Activated CD8-positive, alpha-beta memory T cell treated with anti-CD3 and anti-CD28 coated beads, Interleukin-2, amount 50 U/mL, for 24 hours (primary cell): Measurements from ENCODE around the gene BORCS5.

Experiments
- DNase-seq: peaks from one replicate; pipeline ENCODE4 v3.0.0-alpha.2; 2020; ENCODE audit errors: extremely low read depth

BORCS5 gene

DNA sequence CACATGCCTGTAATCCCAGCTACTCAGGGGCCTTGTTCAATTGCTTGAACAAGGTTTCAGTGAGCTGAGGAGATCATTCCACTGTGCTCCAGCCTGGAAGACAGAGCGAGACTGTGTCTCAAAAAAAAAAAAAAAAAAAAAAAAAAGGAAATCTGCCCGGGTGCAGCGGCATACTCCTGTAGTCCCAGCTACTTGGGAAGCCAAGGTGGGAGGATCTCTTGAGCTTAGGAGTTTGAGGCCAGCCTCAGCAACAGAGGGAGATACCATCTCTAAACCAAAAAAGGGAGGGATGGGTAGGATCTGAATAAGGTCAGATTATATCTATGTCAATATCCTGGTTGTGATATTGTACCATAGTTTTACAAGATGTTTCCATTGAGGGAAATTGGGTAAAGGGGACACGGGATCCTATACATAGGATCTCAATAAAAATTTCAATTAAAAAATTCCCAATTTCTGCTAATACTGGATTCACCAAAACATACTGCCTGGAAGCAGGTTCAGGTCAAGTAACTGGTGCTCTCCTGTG, 76.4 kb downstream of the BORCS5 start:
- no peak for DNase-seq

GRCh38 chr12:12436831-12437345, 80.0 kb downstream of the BORCS5 start:
- DNase-seq: no peak

DNA sequence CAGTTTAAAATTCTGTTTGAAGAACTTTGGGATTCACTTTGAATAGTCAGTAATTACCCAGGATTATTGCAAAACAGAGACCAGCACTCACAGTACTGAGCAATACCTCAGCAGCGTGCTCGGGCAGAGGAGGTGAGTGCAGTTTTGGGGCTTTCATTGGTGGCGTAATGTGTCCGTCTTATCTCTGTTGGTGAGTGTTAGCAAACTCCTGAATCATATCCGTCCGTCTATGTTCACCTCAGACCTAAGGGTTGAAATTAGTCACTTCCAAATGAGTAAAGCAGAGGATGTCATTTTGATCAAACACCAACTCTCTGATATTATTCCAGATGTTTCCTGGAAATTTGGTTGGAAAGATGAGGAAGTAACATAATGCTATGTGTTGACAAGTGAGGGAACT, 82.8 kb downstream of the BORCS5 start:
- DNase-seq: peak; percentile 43

DNA sequence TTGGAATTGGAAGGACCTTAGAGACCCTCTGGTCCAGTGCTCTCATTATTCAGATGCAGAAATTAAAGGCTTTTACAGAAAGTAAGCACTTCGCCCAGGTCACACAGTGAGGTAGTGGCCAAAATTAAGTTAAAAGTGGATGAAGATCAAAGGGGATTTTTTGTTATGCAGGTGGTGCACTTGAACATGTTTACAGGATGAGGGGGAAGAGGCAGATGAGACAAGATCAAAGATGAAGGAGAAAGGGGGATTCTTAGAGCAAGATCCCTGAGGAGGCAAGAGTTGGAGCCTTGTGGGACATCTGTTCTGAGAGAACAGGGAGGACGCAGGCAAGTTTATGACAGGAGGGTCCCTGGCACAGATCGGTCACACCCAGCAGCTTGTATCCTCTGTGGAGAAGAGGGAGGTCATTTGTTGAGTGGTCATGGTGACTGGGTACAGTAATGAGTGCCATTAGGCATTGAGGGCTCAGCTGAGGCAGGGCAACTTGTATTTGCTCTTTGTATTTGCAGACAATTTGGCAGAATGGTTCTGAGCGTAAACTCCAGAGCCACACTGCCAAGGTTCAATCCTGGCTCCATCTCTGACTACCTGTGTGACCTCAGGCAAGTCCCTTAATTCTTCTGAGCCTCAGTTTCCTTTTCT, 84.0 kb downstream of the BORCS5 start:
- no peak for DNase-seq

GRCh38 chr12:12441429-12441807, 84.5 kb downstream of the BORCS5 start:
- no peak for DNase-seq

DNA sequence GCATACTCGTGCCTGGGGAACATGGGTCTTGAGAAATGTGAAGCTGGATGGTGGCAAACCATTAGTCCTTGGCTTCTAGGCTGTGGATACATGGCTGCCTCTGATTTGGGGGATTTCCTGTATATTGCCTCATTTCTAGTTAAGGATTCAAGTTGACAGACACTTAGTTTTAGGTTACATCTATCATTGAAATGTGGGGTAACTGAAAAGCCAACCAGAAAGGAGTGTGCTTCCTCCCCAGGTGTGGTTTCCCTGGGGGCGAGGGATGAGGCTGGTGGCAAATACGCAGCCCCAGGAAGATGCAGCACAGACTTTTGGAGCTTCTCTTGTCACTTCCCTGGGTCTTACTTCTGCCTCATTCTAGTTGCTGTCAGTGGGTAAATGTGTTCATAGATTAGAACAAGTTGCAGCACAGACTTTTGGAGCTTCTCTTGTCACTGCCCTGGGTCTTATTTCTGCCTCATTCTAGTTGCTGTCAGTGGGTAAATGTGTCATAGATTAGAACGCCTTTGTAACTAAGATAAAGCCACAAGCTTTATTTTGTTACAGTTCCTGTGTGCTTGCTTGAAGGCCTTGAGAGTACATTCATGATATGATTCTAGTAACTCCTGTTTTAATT, 85.1 kb downstream of the BORCS5 start:
- no peak for DNase-seq

- no peak for DNase-seq
These were observed 85.7 kb downstream of the BORCS5 start for GRCh38 chr12:12442548-12443071.

DNA sequence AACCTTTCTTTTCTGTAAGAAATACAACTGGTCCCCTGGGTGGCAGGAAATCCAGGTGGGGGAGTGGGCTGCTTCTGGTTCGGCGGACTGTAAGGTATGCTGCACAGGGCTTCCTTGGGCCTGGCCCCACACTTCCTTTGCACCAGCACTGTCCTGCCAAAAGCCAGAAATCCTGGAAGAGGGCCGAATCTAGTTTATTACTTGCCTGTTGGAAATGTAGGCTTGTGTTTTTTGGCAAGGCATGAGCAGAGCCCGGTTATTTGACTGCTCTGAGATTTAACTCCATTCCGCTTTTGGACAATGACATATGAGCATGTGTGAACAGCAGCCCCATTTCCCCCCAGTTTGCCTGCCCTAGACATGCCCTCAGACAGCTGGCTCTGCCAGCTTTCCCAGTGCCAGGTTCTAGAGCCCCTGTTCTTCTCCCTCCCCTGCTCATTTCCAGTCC, 86.6 kb downstream of the BORCS5 start:
- no peak for DNase-seq

DNA sequence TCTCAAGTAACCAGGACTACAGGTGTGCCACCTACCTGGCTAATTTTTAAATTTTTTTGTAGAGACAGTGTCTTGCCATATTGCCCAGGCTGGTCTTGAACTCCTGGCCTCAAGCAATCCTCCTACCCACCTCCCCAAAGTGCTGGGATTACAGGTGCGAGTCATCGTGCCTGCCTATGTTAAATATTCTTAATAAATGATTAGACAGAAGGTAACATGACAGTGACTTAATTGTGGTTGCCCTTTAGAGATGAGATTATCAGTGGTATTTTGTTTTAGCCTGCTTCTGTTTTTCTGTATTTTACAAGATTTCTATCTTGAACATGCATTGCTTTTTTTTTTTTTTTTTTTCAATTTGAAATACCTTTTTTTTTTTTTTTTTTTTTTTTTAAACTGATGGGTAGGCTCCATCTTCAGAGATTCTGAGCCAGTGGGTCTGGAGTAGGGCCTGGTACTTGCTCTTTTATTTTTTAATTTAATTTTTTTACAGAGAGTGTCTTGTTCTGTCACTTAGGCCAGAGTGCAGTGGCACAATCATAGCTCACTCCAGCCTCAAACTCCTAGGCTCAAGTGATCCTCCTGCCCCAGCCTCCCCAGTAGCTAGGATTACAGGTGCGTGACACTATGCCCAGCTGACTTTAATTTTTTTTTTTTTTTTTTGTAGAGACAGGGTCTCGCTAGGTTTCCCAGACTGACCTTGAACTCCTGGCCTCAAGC, 88.4 kb downstream of the BORCS5 start:
- DNase-seq: no peak

DNA sequence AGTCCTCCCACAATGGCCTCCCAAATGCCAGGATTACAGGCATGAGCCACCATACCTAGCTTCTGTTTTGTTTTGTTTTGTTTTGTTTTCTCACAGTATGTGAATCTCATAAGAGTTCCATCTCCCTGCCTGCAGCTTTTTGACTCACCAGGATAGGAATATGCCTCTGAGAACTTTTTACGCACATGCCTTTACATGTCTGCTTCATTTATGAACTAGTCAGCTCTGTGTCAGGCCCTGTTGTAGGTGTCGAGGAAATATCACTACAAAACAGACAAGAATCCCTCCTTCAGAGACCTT, 89.0 kb downstream of the BORCS5 start:
- DNase-seq: no peak

GRCh38 chr12:12446786-12447185, 89.9 kb downstream of the BORCS5 start:
- no peak for DNase-seq

DNA sequence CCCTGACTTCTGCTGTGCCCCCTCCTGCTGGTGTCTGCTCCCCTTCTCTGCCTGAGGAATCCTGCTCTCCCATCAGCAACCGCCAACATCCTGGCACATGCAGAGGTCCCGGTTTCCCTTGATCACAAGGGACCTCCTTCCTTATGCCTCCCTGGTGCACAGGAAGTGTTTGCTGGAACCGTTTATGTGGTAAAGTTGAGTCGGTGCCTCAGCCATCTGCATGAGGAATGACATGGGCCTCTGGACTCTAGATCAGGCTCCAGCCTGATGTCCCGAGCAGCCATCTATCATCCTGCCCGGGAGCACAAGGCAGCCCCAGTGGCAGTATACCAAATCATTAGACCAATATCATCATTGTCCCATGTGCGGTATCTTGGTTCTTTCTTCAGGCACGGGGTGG, 90.4 kb downstream of the BORCS5 start:
- DNase-seq: no peak

GRCh38 chr12:12447837-12448236, 91.0 kb downstream of the BORCS5 start:
- DNase-seq: no peak

DNA sequence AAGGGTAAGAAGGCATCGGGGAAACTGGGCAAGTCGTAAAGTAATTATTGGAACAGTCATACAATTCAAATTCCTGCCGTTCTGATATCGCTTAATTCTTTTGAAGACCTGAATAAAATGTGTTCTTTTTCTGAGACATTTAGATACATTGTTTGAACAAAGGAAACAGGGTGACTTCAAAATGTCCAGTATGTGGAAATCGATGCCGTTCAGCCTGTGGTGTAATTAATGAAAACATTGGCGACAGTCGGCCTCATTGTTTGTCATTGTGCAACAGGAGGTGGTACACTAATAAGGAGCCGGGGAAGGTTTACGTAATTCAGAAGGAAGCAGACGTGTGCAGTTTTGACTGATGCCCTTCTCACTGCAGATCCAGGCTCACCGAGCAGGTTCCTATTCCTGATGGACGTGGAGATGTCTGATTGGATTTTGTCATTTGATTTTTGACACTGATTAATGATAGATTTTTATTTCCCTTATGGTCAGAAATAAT, 92.7 kb downstream of the BORCS5 start:
- no peak for DNase-seq

- DNase-seq: no peak
These were observed 93.2 kb downstream of the BORCS5 start for GRCh38 chr12:12450043-12450471.

DNA sequence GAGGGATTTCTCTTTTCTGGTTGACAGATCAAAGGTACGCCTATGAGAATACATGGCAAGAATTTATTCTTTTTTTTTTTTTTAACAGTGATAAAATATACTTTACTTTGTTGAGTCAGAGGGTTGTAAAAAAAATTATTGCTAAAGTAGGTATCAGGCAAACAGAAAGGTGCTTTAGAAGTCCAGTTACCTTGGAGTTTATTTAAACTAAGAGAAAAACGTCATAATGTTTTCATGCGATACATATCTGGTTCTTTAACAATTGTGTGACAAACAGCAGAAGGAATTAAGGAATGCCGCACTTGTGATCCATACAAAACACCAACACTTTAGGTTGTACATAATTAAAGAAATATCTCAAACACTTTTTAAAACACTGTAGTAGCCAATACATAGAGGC, 94.2 kb downstream of the BORCS5 start:
- DNase-seq: no peak

DNA sequence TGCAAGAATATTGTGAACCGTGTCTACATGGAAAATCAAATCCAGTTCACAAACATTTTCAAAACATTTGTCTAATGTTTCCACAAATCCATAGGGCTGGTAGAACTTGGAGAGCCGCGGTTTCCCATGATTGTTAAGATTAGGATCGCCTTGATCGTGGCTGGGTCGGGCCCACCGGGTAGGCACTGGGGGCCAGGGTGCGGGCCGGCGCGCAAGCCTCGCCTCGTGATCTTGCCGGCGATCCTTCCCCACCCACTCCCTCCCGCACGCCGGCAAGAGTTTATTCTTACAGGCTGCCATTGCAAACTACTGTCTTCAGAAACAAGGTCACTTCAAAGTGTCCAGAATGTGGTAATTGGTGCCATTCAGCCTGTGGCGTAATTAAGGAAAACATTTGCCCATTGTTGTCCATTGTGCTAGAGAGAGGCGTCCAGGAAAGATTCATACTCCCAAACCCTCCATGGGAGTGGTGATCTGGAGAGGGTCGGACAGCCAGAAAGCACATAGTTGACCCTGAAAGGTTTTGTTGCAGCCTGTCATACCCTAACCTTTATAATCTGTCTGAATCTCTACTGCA, 95.5 kb downstream of the BORCS5 start:
- no peak for DNase-seq

- DNase-seq: no peak
These were observed 96.8 kb downstream of the BORCS5 start for GRCh38 chr12:12453635-12454034.

- no peak for DNase-seq
These were observed 97.4 kb downstream of the BORCS5 start for GRCh38 chr12:12454315-12454714.

GRCh38 chr12:12456637-12457036, 99.8 kb downstream of the BORCS5 start:
- DNase-seq: no peak

DNA sequence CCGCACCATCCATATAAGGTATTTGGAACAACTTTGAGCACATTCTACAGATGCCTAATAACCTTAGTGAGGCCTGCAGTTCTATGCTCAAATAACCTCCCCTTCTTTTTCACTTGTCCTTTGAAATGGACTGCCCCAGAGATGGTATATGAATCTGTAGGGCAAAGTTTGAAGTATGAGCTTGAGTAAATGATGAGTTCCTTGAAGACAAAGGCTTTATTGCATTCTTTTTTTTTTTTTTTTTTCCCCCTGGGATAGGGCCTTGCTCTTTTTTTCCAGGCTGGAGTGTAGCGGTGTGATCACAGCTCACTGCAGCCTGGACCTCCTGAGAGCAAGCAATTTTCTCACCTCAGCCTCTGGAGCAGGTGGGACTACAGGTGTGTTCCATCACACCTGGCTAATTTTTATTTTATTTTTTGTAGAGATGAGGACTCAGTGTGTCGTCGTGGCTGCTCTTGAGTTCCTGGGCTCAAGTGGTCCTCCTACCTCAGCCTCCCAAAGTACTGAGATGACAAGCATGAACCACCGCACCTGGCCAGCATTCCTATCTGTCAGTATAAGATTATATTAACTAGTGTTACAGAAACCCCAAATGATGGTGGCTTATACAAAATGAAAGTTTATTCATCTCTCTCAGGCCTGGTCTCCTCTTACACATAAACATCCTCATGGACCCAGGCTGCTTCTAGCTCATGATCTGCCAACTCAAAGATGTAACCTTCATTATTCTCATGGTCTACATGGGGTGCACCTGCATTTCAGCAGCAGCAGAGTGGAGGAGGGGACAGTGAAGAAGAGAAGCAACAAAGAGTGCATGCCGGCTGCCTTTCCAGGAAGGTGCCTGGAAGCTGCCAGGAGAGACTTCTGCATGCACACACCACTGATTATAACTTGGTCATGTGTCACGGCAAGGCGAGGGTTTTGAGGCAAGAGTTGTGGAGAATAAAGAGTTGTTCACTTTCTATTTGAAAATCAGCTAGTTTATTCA, 104.4 kb downstream of the BORCS5 start:
- no peak for DNase-seq
